HepG2 (cell line): ENCODE measurements around the gene NOL11. TPM values are rescaled to one million over a fixed set of nuclear protein-coding genes. Genes with fewer than 3 reads are reported as not detected.
"Not testable (repeated sequence)": the region's sequence is repeated elsewhere in the genome, so short reads cannot be mapped to it uniquely, and the experiment has no call there.

Source experiments
- GABPB1 ChIP-seq: IDR thresholded peaks from 2 replicates; pipeline ENCODE4 v1.6.1; 2016; ENCODE audit warnings: mild to moderate bottlenecking, missing genetic modification reagents, moderate library complexity, missing compliant biosample characterization
- GATAD1 ChIP-seq: IDR thresholded peaks from 2 replicates; pipeline ENCODE4 v1.6.1; 2016; ENCODE audit warnings: missing genetic modification reagents, missing compliant biosample characterization
- KDM2A ChIP-seq: sonication (generic); formaldehyde crosslinking; IDR thresholded peaks from 2 replicates; pipeline ENCODE4 v1.4.0; 2020; ENCODE audit warnings: low read depth, missing genetic modification reagents, borderline replicate concordance
- SAP130 ChIP-seq: IDR thresholded peaks from 2 replicates; pipeline ENCODE4 v1.6.1; 2016; ENCODE audit warnings: low read depth
- SOX6 ChIP-seq, 2 experiments: fragments of 450-650 bp in 1 of 2; sonication (generic) in 1 of 2; formaldehyde crosslinking in 1 of 2; IDR thresholded peaks; 2 replicates each; pipeline versions ENCODE4 v1.4.0 to v1.6.1; 2017 to 2020; ENCODE audit warnings: antibody characterized with exemption in 1 of 2, mild to moderate bottlenecking in 1 of 2, missing genetic modification reagents in 1 of 2
- ZMYM3 ChIP-seq: sonication (generic); formaldehyde crosslinking; IDR thresholded peaks from 2 replicates; pipeline ENCODE4 v1.5.1; 2020; ENCODE audit warnings: mild to moderate bottlenecking, missing genetic modification reagents
- ZNF230 ChIP-seq: sonication (generic); formaldehyde crosslinking; IDR thresholded peaks from 2 replicates; pipeline ENCODE4 v1.4.0; 2020; ENCODE audit warnings: mild to moderate bottlenecking, missing genetic modification reagents
- ZNF558 ChIP-seq: sonication (generic); formaldehyde crosslinking; IDR thresholded peaks from 2 replicates; pipeline ENCODE4 v1.9.0; 2022; ENCODE audit warnings: mild to moderate bottlenecking, missing genetic modification reagents, borderline replicate concordance
- ZNF891 ChIP-seq: sonication (generic); formaldehyde crosslinking; IDR thresholded peaks from 2 replicates; pipeline ENCODE4 v1.5.0; 2020; ENCODE audit warnings: mild to moderate bottlenecking, missing genetic modification reagents
- ZSCAN31 ChIP-seq: sonication (generic); formaldehyde crosslinking; IDR thresholded peaks from 2 replicates; pipeline ENCODE4 v1.5.0; 2020; ENCODE audit warnings: low read depth, mild to moderate bottlenecking, missing genetic modification reagents
- ZXDC ChIP-seq: sonication (generic); formaldehyde crosslinking; IDR thresholded peaks from 2 replicates; pipeline ENCODE4 v1.5.0; 2020; ENCODE audit warnings: mild to moderate bottlenecking, missing genetic modification reagents
- polyA plus RNA-seq, 8 experiments: library from polyadenylated mRNA; depleted of rRNA in 3 of 8; stranded (reverse) in 7 of 8; unstranded in 1 of 8; fragments of >200 nt; fragmentation: Illumina TruSeq in 4 of 8; extraction: Trizol in 4 of 8; gene quantifications; 2 replicates each; pipeline versions ENCODE4 v1.2.1 to v1.2.3, GENCODE V29; 2011 to 2016; ENCODE audit warnings: low read depth in 4 of 8, missing spikeins in 1 of 8, mixed read lengths in 1 of 8; ENCODE audit not compliant: insufficient read depth in 1 of 8
- total RNA-seq, 5 experiments: library from RNA; depleted of rRNA; stranded (reverse); fragments of >200 nt; fragmentation: Illumina TruSeq; extraction: Trizol; gene quantifications; 2 replicates each; pipeline ENCODE4 v1.2.3, GENCODE V29; 2016; ENCODE audit warnings: low read depth in 1 of 5

NOL11 gene
- total and polyA plus RNA-seq, 2 of the 13 experiments (the other 11 are each of a cell fraction or from before 2014, with no cell fraction given) = 45.8 to 124 TPM

GRCh38 chr17:67727152-67728039, 9.7 kb downstream of the NOL11 start (continued):
- TF ChIP-seq ZXDC (CRISPR knock-in tag) (0 out of 2 replicates have a peak, but pooled peaks have one; percentile 55), GATAD1 (CRISPR knock-in tag) (0 out of 2 replicates have a peak, but pooled peaks have one; percentile 15), KDM2A (peak; percentile 24; the same call in 1 of the 2 replicates), ZNF230 (peak; percentile 67; the same call in 1 of the 2 replicates), SOX6 (CRISPR knock-in tag; IDR thresholded peaks at IDR 0.05) (peak; percentile 64), GABPB1 (CRISPR knock-in tag) (0 out of 2 replicates have a peak, but pooled peaks have one; percentile 4), SAP130 (CRISPR knock-in tag) (0 out of 2 replicates have a peak, but pooled peaks have one; percentile 55), ZSCAN31 (CRISPR knock-in tag) (0 out of 2 replicates have a peak, but pooled peaks have one; percentile 46), ZNF891 (CRISPR knock-in tag) (0 out of 2 replicates have a peak, but pooled peaks have one; percentile 23), ZMYM3 (peak; percentile 57; the same call in 1 of the 2 replicates), ZNF558 (CRISPR knock-in tag) (peak; percentile 70; the same call in 1 of the 2 replicates)
- TF ChIP-seq SOX6 (IDR thresholded peaks at IDR 0.05) = not testable (repeated sequence)
